GM19193 (cell line): ENCODE data around the gene CCDC106.

Experiments used
- POLR2A ChIP-seq: IDR thresholded peaks from 4 replicates; pipeline ENCODE4 v1.6.1; 2011; ENCODE audit not compliant: insufficient read depth, insufficient read length; ENCODE audit errors: extremely low read depth

CCDC106 gene

DNA sequence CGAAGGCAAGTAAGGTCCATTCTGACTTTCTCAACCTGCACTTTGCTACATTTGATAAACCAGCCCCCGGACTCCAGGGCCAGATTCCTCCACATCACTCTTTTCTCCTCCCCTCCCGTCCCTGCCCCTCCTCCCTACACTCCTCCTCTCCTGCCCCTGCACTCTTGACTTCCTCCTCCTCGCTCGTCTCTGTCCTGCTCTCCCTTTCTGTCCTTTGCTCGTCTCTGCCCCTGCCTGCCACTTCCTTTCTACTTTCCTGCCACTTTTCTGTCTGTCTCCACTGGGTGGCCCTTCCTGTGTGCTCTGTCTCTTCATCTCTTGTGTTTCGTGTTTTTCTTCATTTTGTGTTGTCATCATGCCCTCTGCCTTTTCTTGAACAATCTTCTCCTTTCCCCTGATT is 13.8 kb downstream of the CCDC106 start:
- no peak for TF ChIP-seq POLR2A

- no peak for TF ChIP-seq POLR2A
Measured at GRCh38 chr19:55663846-55664536, 16.0 kb downstream of the CCDC106 start.

GRCh38 chr19:55666343-55667005 is 18.5 kb downstream of the CCDC106 start:
- peak; percentile 5 for TF ChIP-seq POLR2A

GRCh38 chr19:55667006-55667381 is 19.0 kb downstream of the CCDC106 start:
- TF ChIP-seq POLR2A, result no peak

DNA sequence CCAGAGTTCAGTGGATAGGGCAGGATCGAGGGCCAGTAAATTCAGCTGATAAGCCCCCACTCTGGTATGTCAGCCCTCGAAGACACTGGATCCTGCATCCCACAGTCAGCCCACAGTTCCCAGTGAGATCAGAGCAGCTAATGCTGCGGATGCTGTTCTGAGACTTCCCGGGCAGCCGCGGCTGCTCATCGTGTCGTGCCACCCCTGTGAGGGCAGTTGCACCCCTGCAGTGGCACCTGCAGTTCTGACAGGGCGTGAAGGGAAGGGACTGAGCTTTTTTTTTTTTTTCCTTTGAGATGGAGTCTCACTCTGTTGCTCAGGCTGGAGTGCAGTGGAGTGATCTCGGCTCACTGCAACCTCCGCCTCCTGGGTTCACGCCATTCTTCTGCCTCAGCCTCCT is 19.5 kb downstream of the CCDC106 start:
- TF ChIP-seq POLR2A, result no peak

GRCh38 chr19:55667958-55668357 is 19.9 kb downstream of the CCDC106 start:
- TF ChIP-seq POLR2A, result no peak

- TF ChIP-seq POLR2A, result no peak
Measured at GRCh38 chr19:55668603-55669348, 20.8 kb downstream of the CCDC106 start.

GRCh38 chr19:55669418-55670279 is 21.6 kb downstream of the CCDC106 start:
- TF ChIP-seq POLR2A, result no peak

GRCh38 chr19:55670280-55671053 is 22.5 kb downstream of the CCDC106 start:
- TF ChIP-seq POLR2A, result no peak

GRCh38 chr19:55671054-55671378 is 23.0 kb downstream of the CCDC106 start:
- TF ChIP-seq POLR2A, result no peak

DNA sequence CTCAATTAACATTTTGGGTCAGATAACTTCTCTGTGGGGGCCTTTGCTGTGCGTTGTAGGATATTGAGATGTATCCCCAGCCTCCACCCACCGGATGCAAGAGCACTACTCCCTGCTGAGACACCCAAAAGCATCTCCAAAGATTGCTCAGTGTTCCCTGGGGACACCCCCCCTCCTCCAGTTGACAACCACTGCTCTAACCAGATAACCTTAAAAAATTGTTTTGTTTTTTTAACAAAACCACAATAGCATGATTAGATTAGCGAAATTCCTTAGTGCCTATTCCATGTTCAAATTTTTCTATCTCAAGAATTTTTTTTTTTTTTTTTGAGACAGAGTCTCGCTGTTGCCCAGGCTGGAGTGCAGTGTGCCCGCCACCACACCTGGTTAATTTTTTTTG is 24.4 kb downstream of the CCDC106 start:
- no peak for TF ChIP-seq POLR2A

DNA sequence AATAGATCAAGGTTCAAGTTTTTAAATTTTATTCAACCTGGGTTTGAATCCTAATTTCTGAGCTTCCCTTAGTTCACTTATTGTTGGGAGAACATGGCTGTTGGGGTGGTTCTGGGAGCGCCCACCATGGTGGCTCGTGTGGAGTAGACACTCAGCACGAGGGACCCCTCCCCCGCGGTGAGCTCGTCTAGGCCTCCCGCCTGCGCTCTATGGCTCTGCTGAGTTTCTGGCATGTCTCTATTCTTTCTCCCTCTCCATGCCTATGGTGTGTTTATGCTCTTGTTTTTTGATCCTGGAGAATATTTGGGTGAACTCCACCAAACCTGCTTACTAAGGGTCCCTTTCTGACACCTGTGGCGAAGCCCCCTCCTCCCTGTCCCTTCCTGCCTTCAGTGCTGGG is 25.5 kb downstream of the CCDC106 start:
- TF ChIP-seq POLR2A, result no peak

- no peak for TF ChIP-seq POLR2A
Measured at GRCh38 chr19:55673889-55674288, 25.9 kb downstream of the CCDC106 start.

DNA sequence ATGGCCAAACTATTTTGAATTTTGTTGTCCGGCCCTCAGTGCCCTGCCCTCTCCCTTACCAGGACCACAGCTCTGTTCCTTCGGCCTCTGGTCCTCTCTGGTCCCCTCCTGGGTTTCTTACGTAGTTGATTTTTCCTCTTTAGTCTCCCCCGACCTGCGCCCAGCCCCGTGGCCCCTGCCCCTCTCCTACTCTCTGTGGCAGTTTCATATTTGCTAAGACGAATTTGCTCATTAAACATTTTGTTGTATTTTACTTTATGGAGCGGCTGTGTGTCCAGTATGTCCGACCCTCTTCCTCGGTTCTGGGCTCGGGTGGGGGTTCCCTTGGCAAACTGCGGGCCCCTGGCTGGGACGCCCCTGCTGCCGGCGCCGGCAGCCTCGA is 26.4 kb downstream of the CCDC106 start:
- TF ChIP-seq POLR2A, result no peak
